PFSK-1 (cell line): ENCODE data around the gene DNAH12.

Source experiments
- POLR2AphosphoS5 ChIP-seq: IDR thresholded peaks from 2 replicates; pipeline ENCODE4 v1.6.1; 2012; ENCODE audit warnings: low read depth, mild to moderate bottlenecking, control low read depth, low read length, moderate library complexity
- SIN3A ChIP-seq: IDR thresholded peaks from 2 replicates; pipeline ENCODE4 v1.6.1; 2012; ENCODE audit warnings: mild to moderate bottlenecking, low read length, moderate library complexity, borderline replicate concordance; ENCODE audit not compliant: insufficient read depth
- TAF1 ChIP-seq: IDR thresholded peaks from 2 replicates; pipeline ENCODE4 v1.6.1; 2012; ENCODE audit warnings: low read length, control low read depth, borderline replicate concordance; ENCODE audit not compliant: insufficient read depth
- TF ChIP-seq, protein P1 (sequence below), 2 experiments: IDR thresholded peaks; 2 replicates each; pipeline versions ENCODE4 v1.6.1 to v1.8.0; 2011 to 2012; ENCODE audit warnings: low read depth in 2 of 2, low read length in 2 of 2, control low read depth in 1 of 2, inconsistent platforms in 1 of 2, mild to moderate bottlenecking in 1 of 2, moderate library complexity in 1 of 2; ENCODE audit not compliant: insufficient read depth in 1 of 2

DNA sequence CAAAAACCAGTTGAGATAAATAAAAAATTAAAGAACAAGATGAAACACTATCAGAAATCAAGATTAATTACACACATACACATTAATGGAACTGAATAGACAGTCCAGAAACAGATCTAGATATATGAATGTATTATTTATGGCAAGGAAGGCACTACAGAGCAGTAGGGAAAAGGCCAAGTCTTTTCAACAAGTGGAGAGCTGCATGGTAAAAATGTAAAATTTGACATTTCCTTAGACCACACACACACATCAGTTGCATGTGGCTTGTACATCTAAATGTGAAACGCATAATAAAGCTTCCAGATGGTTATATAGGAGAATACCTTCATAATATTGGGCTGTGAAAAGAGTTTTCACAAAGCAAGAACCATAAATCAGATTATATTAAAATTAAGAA lies 193.9 kb downstream of the DNAH12 start:
- TF ChIP-seq, protein P1, sequence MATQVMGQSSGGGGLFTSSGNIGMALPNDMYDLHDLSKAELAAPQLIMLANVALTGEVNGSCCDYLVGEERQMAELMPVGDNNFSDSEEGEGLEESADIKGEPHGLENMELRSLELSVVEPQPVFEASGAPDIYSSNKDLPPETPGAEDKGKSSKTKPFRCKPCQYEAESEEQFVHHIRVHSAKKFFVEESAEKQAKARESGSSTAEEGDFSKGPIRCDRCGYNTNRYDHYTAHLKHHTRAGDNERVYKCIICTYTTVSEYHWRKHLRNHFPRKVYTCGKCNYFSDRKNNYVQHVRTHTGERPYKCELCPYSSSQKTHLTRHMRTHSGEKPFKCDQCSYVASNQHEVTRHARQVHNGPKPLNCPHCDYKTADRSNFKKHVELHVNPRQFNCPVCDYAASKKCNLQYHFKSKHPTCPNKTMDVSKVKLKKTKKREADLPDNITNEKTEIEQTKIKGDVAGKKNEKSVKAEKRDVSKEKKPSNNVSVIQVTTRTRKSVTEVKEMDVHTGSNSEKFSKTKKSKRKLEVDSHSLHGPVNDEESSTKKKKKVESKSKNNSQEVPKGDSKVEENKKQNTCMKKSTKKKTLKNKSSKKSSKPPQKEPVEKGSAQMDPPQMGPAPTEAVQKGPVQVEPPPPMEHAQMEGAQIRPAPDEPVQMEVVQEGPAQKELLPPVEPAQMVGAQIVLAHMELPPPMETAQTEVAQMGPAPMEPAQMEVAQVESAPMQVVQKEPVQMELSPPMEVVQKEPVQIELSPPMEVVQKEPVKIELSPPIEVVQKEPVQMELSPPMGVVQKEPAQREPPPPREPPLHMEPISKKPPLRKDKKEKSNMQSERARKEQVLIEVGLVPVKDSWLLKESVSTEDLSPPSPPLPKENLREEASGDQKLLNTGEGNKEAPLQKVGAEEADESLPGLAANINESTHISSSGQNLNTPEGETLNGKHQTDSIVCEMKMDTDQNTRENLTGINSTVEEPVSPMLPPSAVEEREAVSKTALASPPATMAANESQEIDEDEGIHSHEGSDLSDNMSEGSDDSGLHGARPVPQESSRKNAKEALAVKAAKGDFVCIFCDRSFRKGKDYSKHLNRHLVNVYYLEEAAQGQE (IDR thresholded peaks at IDR 0.05; ENCODE audit: insufficient read depth in 1 of 2, low read depth in 2 of 2, low read length in 2 of 2) = no peak
- TF ChIP-seq TAF1 (no peak), SIN3A (no peak), POLR2AphosphoS5 (no peak)
